Sigmoid colon (tissue), 7 donors: ENCODE measurements around the gene LYPD6B. TPM values are rescaled to one million over a fixed set of nuclear protein-coding genes. Genes with fewer than 3 reads are reported as not detected.

Source experiments
- DNase-seq: peaks from one replicate; pipeline ENCODE4 v3.0.0-alpha.2; 2019
- H3K27ac ChIP-seq, 4 donors: fragments of 200-600 bp; sonication (generic); one replicate each; pipeline ENCODE4 v1.5.1; 2016 to 2019; ENCODE audit warnings: mild to moderate bottlenecking in 1 of 4
- H3K27me3 ChIP-seq, 3 donors: fragments of 200-600 bp; sonication (generic); one replicate each; pipeline ENCODE4 v1.5.1; 2019; ENCODE audit warnings: mild to moderate bottlenecking in 1 of 3
- H3K36me3 ChIP-seq, 4 donors: fragments of 200-600 bp; sonication (generic); one replicate each; pipeline ENCODE4 v1.5.1; 2016 to 2019
- H3K4me1 ChIP-seq, 4 donors: fragments of 200-600 bp; sonication (generic); one replicate each; pipeline ENCODE4 v1.5.1; 2017 to 2019
- H3K4me3 ChIP-seq, 4 donors: fragments of 200-600 bp; sonication (generic); one replicate each; pipeline ENCODE4 v1.5.1; 2017 to 2019; ENCODE audit warnings: mild to moderate bottlenecking in 2 of 4, moderate library complexity in 1 of 4
- H3K9me3 ChIP-seq, 4 donors: fragments of 200-600 bp in 3 of 4; sonication (generic) in 3 of 4; one replicate each; pipeline versions ENCODE4 v1.5.1 to v1.6.1; 2013 to 2019
- EP300 ChIP-seq, 4 donors: sonication (generic); formaldehyde crosslinking; IDR thresholded peaks; one replicate each; pipeline ENCODE4 v1.6.1; 2017; ENCODE audit warnings: antibody characterized with exemption in 4 of 4
- POLR2A ChIP-seq, 2 donors: fragments of 450-650 bp; IDR thresholded peaks; one replicate each; pipeline ENCODE4 v1.6.1; 2016; ENCODE audit warnings: antibody characterized with exemption in 2 of 2, mild to moderate bottlenecking in 2 of 2, moderate library complexity in 2 of 2
- POLR2AphosphoS5 ChIP-seq, 4 donors: sonication (generic); formaldehyde crosslinking; IDR thresholded peaks; one replicate each; pipeline ENCODE4 v1.6.1; 2017; ENCODE audit warnings: antibody characterized with exemption in 4 of 4
- WGBS, 2 donors: extraction: QIAGEN DNeasy Blood & Tissue Kit; methylation state at CpG; one replicate each; pipeline ENCODE4 v1.1.7; 2013; 5-methylcytosine and 5-hydroxymethylcytosine counted together
- intact Hi-C: fragments of 100-400 bp; cut with DNase I; formaldehyde crosslinking; loops from one replicate; pipeline ENCODE4 v1.15.1; 2023
- polyA plus RNA-seq, 3 donors: library from polyadenylated mRNA; stranded (reverse); fragments of 200-250 nt; gene quantifications; one replicate each; pipeline ENCODE4 v1.2.3, GENCODE V29; 2013
- total RNA-seq, 4 donors: library from RNA; depleted of rRNA; stranded (reverse); fragments of >200 nt; gene quantifications; one replicate each; pipeline ENCODE4 v1.1.0, GENCODE V29; 2016
- TF ChIP-seq, protein P1 (sequence below), 4 experiments: fragments of 450-650 bp in 3 of 4; fragments of 200-600 bp in 1 of 4; IDR thresholded peaks; one replicate each; pipeline ENCODE4 v1.5.1; 2016 to 2019; ENCODE audit warnings: antibody characterized with exemption in 4 of 4, mild to moderate bottlenecking in 3 of 4, moderate library complexity in 2 of 4
- donor health status: healthy with polysubstance abuse.
- donor health status: Bipolar disorder and iron deficiency.
- donor health status: healthy.

Gene LYPD6B
- total and polyA plus RNA-seq, 7 donors, result 0.66 to 2.1 (median 1.5) TPM; not detected in 3

GRCh38 chr2:149221898-149222297 is 183.4 kb downstream of the LYPD6B start:
- no peak for DNase-seq
- H3K36me3 ChIP-seq, result no peaks in the 10 kb centered on the region
- no peaks in the 10 kb centered on the region for H3K27me3 ChIP-seq
- TF ChIP-seq POLR2AphosphoS5 (IDR thresholded peaks at IDR 0.05), result no peak
- TF ChIP-seq EP300 (IDR thresholded peaks at IDR 0.05), result no peak
- TF ChIP-seq, protein P1, sequence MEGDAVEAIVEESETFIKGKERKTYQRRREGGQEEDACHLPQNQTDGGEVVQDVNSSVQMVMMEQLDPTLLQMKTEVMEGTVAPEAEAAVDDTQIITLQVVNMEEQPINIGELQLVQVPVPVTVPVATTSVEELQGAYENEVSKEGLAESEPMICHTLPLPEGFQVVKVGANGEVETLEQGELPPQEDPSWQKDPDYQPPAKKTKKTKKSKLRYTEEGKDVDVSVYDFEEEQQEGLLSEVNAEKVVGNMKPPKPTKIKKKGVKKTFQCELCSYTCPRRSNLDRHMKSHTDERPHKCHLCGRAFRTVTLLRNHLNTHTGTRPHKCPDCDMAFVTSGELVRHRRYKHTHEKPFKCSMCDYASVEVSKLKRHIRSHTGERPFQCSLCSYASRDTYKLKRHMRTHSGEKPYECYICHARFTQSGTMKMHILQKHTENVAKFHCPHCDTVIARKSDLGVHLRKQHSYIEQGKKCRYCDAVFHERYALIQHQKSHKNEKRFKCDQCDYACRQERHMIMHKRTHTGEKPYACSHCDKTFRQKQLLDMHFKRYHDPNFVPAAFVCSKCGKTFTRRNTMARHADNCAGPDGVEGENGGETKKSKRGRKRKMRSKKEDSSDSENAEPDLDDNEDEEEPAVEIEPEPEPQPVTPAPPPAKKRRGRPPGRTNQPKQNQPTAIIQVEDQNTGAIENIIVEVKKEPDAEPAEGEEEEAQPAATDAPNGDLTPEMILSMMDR (IDR thresholded peaks at IDR 0.05), result no peak
- TF ChIP-seq POLR2A (IDR thresholded peaks at IDR 0.05), result no peak
- H3K9me3 ChIP-seq, result no peaks in the 10 kb centered on the region
- H3K4me1 ChIP-seq, result peaks cover 0 to 7% (median 2%) of the 10 kb centered on the region in 4 donors
- WGBS, 2 donors, result 68 to 84% methylated on average over 9 of the region's 9 CpGs
- intact Hi-C loops, result no loop called here
- no peak overlapping the region for H3K4me3 ChIP-seq
- no peak overlapping the region for H3K27ac ChIP-seq

DNA sequence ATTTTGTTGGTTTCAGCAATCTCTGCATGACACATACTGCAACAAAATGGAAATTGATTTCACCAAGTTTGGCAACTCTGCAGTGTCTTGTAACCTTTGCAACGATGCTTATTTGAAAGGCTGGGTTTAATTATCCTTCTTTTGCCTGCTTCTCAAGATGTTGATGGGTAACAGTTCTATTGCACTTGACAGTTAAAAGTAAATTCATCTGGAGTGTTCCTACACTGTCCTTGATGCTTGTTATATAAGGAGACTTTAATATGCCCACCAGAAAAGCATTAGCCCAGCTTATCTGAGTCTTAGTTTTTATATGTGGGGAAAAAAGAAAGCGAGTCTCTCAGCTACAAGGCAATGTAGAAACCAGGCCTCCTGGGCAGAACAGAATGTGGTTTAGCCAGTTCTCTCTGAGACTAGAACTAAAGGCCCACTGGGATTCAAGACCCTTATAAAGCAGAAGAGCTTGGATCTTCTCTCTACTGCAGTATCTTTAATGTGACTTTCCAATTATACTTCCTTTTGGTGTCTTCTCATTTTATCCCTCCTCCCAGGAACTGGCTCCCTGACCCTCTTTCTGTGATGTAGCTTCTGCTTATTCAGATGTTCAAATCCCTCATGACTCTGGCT is 185.1 kb downstream of the LYPD6B start:
- H3K4me3 ChIP-seq, result no peak overlapping the region
- TF ChIP-seq POLR2AphosphoS5 (IDR thresholded peaks at IDR 0.05) (no peak), POLR2A (IDR thresholded peaks at IDR 0.05) (no peak), EP300 (IDR thresholded peaks at IDR 0.05) (no peak)
- TF ChIP-seq, protein P1 (IDR thresholded peaks at IDR 0.05), result no peak
- 82 to 85% methylated on average over 2 of the region's 2 CpGs for WGBS, 2 donors
- no peak overlapping the region for H3K27ac ChIP-seq
- no peak for DNase-seq
- intact Hi-C loops, result no loop called here
- H3K36me3 ChIP-seq, result no peaks in the 10 kb centered on the region
- H3K27me3 ChIP-seq, result no peaks in the 10 kb centered on the region
- H3K4me1 ChIP-seq, result peaks cover 0 to 7% (median 2%) of the 10 kb centered on the region in 4 donors
- no peaks in the 10 kb centered on the region for H3K9me3 ChIP-seq

GRCh38 chr2:149224543-149224942 is 186.0 kb downstream of the LYPD6B start:
- TF ChIP-seq, protein P1 (IDR thresholded peaks at IDR 0.05), result no peak
- TF ChIP-seq POLR2A (IDR thresholded peaks at IDR 0.05), result no peak
- no peak for TF ChIP-seq POLR2AphosphoS5 (IDR thresholded peaks at IDR 0.05)
- no peak for TF ChIP-seq EP300 (IDR thresholded peaks at IDR 0.05)
- no peaks in the 10 kb centered on the region for H3K27me3 ChIP-seq
- 88% methylated on average over 5 of the region's 5 CpGs for WGBS, 2 donors

GRCh38 chr2:149225446-149225845 is 186.9 kb downstream of the LYPD6B start:
- DNase-seq, result no peak
- Histone ChIP-seq H3K4me3 (no peak overlapping the region), H3K27me3 (no peaks in the 10 kb centered on the region), H3K36me3 (no peaks in the 10 kb centered on the region), H3K9me3 (no peaks in the 10 kb centered on the region), H3K27ac (no peak overlapping the region), H3K4me1 (peaks cover 0 to 7% (median 2%) of the 10 kb centered on the region in 4 donors)
- intact Hi-C loops, result no loop called here
- TF ChIP-seq, protein P1 (IDR thresholded peaks at IDR 0.05), result no peak
- TF ChIP-seq POLR2AphosphoS5 (IDR thresholded peaks at IDR 0.05) (no peak), POLR2A (IDR thresholded peaks at IDR 0.05) (no peak), EP300 (IDR thresholded peaks at IDR 0.05) (no peak)
- 87 to 89% methylated on average over 2 of the region's 2 CpGs for WGBS, 2 donors

More at GRCh38 chr2:149224543-149224942, 186.0 kb downstream of the LYPD6B start:
- Histone ChIP-seq H3K4me1 (peaks cover 0 to 7% (median 2%) of the 10 kb centered on the region in 4 donors), H3K9me3 (no peaks in the 10 kb centered on the region), H3K4me3 (no peak overlapping the region), H3K27ac (no peak overlapping the region), H3K36me3 (no peaks in the 10 kb centered on the region)
- DNase-seq, result no peak
- intact Hi-C loops, result no loop called here

- Histone ChIP-seq H3K9me3 (no peaks in the 10 kb centered on the region), H3K27me3 (no peaks in the 10 kb centered on the region), H3K36me3 (no peaks in the 10 kb centered on the region), H3K4me1 (peaks cover 0 to 7% (median 2%) of the 10 kb centered on the region in 4 donors), H3K27ac (no peak overlapping the region), H3K4me3 (no peak overlapping the region)
- WGBS, 2 donors, result 60 to 72% methylated on average over 6 of the region's 6 CpGs
- intact Hi-C loops, result no loop called here
- DNase-seq, result no peak
- no peak for TF ChIP-seq EP300 (IDR thresholded peaks at IDR 0.05)
- no peak for TF ChIP-seq POLR2AphosphoS5 (IDR thresholded peaks at IDR 0.05)
- TF ChIP-seq POLR2A (IDR thresholded peaks at IDR 0.05), result no peak
- TF ChIP-seq, protein P1 (IDR thresholded peaks at IDR 0.05), result no peak
These were observed 188.3 kb downstream of the LYPD6B start for GRCh38 chr2:149226790-149227189.
